Heart left ventricle (tissue), 16 donors: ENCODE data around the gene CTSE. TPM values are rescaled to one million over a fixed set of nuclear protein-coding genes. Genes with fewer than 3 reads are reported as not detected.

Source experiments
- ATAC-seq, 4 donors: fragments of 200-7000 bp; cut with Tn5 transposase; one replicate each; pipeline ENCODE4 v1.9.1; 2020 to 2022; ENCODE audit warnings: moderate library complexity in 4 of 4, mild to moderate bottlenecking in 3 of 4, moderate number of reproducible peaks in 1 of 4
- DNase-seq, 5 donors: peaks; one replicate each; pipeline ENCODE4 v3.0.0-alpha.2; 2020
- H3K27ac ChIP-seq, 12 donors: fragments of 200-600 bp; sonication (generic) in 4 of 12; one replicate each; pipeline versions ENCODE4 v1.5.0 to v1.8.0; 2016 to 2022; ENCODE audit warnings: mild to moderate bottlenecking in 2 of 12
- H3K27me3 ChIP-seq, 9 donors: fragments of 200-600 bp; sonication (generic) in 2 of 9; one replicate each; pipeline versions ENCODE4 v1.5.1 to v1.8.0; 2016 to 2022; ENCODE audit warnings: mild to moderate bottlenecking in 3 of 9
- H3K36me3 ChIP-seq, 9 donors: fragments of 200-600 bp; sonication (generic) in 2 of 9; one replicate each; pipeline versions ENCODE4 v1.5.0 to v1.8.0; 2018 to 2022; ENCODE audit warnings: mild to moderate bottlenecking in 2 of 9
- H3K4me1 ChIP-seq, 12 donors: fragments of 200-600 bp; sonication (generic) in 4 of 12; one replicate each; pipeline versions ENCODE4 v1.5.0 to v1.8.0; 2016 to 2022; ENCODE audit warnings: mild to moderate bottlenecking in 3 of 12
- H3K4me3 ChIP-seq, 12 donors: fragments of 200-600 bp; sonication (generic) in 4 of 12; one replicate each; pipeline versions ENCODE4 v1.5.0 to v1.8.0; 2017 to 2022; ENCODE audit warnings: mild to moderate bottlenecking in 9 of 12, moderate library complexity in 4 of 12
- H3K9me3 ChIP-seq, 12 donors: fragments of 200-600 bp; sonication (generic) in 4 of 12; one replicate each; pipeline versions ENCODE4 v1.5.0 to v1.8.0; 2016 to 2022; ENCODE audit warnings: mild to moderate bottlenecking in 1 of 12
- POLR2A ChIP-seq, 2 donors: fragments of 450-650 bp; IDR thresholded peaks; one replicate each; pipeline ENCODE4 v1.6.1; 2017; ENCODE audit warnings: antibody characterized with exemption in 2 of 2, mild to moderate bottlenecking in 2 of 2, moderate library complexity in 2 of 2
- WGBS, 4 donors: extraction: QIAGEN DNeasy Blood & Tissue Kit in 2 of 4; methylation state at CpG; one replicate each; pipeline versions ENCODE4 v1.1.5 to v1.1.7; 2013 to 2018; 5-methylcytosine and 5-hydroxymethylcytosine counted together
- intact Hi-C, 10 donors: fragments of 100-400 bp; cut with DNase I; formaldehyde crosslinking; loops; one replicate each; pipeline versions ENCODE4 v1.11.1 to v1.14.2; 2022
- polyA plus RNA-seq, 2 donors: library from polyadenylated mRNA; stranded (reverse); fragments of 200-250 nt; gene quantifications; one replicate each; pipeline ENCODE4 v1.2.3, GENCODE V29; 2013
- total RNA-seq, 9 donors: library from RNA; depleted of rRNA in 2 of 9; stranded (reverse); fragments of >200 nt in 2 of 9; fragmentation: NEBNext Ultra II Directional in 3 of 9; extraction: Animal tissue kit (Norgen Biotek cat#: 25700) in 3 of 9; gene quantifications; one replicate each; pipeline versions ENCODE4 v1.1.0 to v1.2.4, GENCODE V29; 2016 to 2023
- TF ChIP-seq, protein P1 (sequence below), 12 donors: fragments of 200-600 bp; sonication (generic) in 4 of 12; IDR thresholded peaks; one replicate each; pipeline versions ENCODE4 v1.5.0 to v1.8.0; 2018 to 2022; ENCODE audit warnings: antibody characterized with exemption in 12 of 12, mild to moderate bottlenecking in 5 of 12
- donor health status: ischemic (EF 13 %, LVEDD 7.1; RV severe dilation, severe dysfunction).
- donor health status: healthy with polysubstance abuse.
- donor health status: DM: no; HTN: yes; CAD: no.
- donor health status: DM: no; HTN: no; CAD: no.
- donor health status: ischemic (EF 25% LVEDD 6.9; RV normal size, moderate dysfunction).
- donor health status: ischemic (EF 25% LVEDD 5.7; RV mildly dilated, moderate dysfunction).
- donor health status: healthy.
- donor health status: DM: yes; HTN: yes; CAD: no.
- donor health status: ischemic (EF 35%, LVEDD 5.7; RV mildly dilated, moderate dysfunction).
- donor health status: nonischemic (EF 11% LVEDD 7.7; RV severe dilation, severe dysfunction).
- donor health status: DM: yes; HTN: yes; CAD: no.
- donor health status: PGD.
- donor health status: ischemic (EF 29% LVEDD 5.4; RV normal size, mild dysfunction).
- donor health status: nonischemic (EF 23%, LVEDD 6.1; RV moderate dilation, normal function).

The CTSE gene
- total and polyA plus RNA-seq, 11 donors = 2.2 TPM; not detected in 10

DNA sequence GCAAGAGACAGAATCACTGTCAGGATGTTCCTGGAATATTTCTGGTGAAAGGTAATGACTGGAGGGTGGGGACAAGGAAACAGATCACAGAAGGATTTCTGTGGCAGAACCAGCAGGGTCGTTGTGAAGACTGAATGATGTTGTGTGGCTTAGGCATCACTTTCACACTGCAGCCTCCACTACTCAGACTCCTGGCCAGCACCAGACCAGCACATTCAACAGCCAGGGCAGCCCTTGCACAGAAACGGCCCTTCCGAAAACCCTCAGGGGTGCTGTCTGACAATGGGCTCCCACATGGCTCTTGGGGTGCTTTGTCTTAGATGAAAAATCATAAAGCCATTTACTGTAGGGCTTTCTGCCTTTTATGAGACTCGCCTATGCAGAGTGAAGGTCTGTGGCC is 16.7 kb downstream of the CTSE start:
- ATAC-seq = no peak
- WGBS, 4 donors = 66 to 82% (median 74%) methylated on average over 4 of the region's 4 CpGs
- TF ChIP-seq, protein P1, sequence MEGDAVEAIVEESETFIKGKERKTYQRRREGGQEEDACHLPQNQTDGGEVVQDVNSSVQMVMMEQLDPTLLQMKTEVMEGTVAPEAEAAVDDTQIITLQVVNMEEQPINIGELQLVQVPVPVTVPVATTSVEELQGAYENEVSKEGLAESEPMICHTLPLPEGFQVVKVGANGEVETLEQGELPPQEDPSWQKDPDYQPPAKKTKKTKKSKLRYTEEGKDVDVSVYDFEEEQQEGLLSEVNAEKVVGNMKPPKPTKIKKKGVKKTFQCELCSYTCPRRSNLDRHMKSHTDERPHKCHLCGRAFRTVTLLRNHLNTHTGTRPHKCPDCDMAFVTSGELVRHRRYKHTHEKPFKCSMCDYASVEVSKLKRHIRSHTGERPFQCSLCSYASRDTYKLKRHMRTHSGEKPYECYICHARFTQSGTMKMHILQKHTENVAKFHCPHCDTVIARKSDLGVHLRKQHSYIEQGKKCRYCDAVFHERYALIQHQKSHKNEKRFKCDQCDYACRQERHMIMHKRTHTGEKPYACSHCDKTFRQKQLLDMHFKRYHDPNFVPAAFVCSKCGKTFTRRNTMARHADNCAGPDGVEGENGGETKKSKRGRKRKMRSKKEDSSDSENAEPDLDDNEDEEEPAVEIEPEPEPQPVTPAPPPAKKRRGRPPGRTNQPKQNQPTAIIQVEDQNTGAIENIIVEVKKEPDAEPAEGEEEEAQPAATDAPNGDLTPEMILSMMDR (IDR thresholded peaks at IDR 0.05) = no peak
- TF ChIP-seq POLR2A (IDR thresholded peaks at IDR 0.05) = no peak
- Histone ChIP-seq H3K27me3 (no peaks in the 10 kb centered on the region), H3K4me3 (no peak overlapping the region), H3K4me1 (peaks cover 0 to 45% (median 12%) of the 10 kb centered on the region in 12 donors), H3K27ac (no peak overlapping the region), H3K36me3 (no peaks in the 10 kb centered on the region), H3K9me3 (no peaks in the 10 kb centered on the region)
- intact Hi-C loops = loop anchor here in 1 of 10 donors (2.0 kb wide), 1 partner anchor 20 kb away; no protein-coding TSS in a partner anchor
- no peak for DNase-seq

DNA sequence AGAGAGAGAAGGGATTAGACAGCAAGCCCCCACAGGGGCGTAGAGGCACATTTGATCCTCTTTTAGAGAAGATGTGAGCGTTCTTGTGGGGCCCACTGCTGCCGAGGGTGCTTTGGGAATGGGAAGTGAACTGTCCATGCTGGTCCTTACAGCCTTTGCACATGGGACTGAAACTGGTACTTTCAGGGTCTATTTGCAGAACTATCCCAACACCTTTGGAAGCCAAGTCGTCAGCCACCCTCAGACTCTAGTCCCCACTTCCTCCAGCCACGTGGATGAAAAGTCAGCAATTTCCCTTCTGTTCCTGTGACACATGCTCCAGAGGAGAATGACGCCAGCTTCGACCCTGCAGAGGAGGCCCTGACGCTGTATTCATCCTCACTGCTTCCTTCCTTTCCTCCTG is 17.9 kb downstream of the CTSE start:
- Histone ChIP-seq H3K9me3 (no peaks in the 10 kb centered on the region), H3K4me1 (peaks cover 0 to 49% (median 13%) of the 10 kb centered on the region in 12 donors), H3K27me3 (no peaks in the 10 kb centered on the region), H3K36me3 (no peaks in the 10 kb centered on the region), H3K4me3 (no peak overlapping the region), H3K27ac (peak overlapping the region in 1 of 12 donors; percentile 33)
- 70 to 83% (median 75%) methylated on average over 8 of the region's 8 CpGs for WGBS, 4 donors
- intact Hi-C loops = loop anchor here in 1 of 10 donors (2.0 kb wide), 1 partner anchor 21 kb away; no protein-coding TSS in a partner anchor
- DNase-seq = no peak
- TF ChIP-seq, protein P1 (IDR thresholded peaks at IDR 0.05) = no peak
- TF ChIP-seq POLR2A (IDR thresholded peaks at IDR 0.05) = no peak
- peak in 1 of 4 donors; percentile 50 for ATAC-seq

DNA sequence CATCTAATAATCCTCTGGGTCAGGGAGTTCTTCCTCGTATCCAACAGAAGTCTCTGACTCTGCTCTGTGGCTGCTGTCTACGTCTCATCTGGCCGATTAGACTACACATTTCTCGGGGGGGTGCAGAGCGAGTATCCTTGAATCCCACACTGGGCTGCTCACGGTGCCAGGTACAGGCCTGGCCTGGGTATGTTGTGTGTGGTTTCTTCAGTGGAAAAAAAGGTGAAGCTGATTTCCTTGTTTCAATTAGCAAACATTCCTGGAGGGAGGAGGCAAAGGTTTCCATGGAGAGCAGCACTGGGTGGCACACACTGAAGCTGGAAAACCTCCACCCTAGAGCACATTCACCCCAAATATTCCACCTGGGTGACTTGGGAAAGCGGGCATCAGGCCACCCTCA is 18.5 kb downstream of the CTSE start:
- no peaks in the 10 kb centered on the region for H3K36me3 ChIP-seq
- no peak for DNase-seq
- H3K4me1 ChIP-seq = peaks cover 0 to 55% (median 13%) of the 10 kb centered on the region in 12 donors
- H3K9me3 ChIP-seq = no peaks in the 10 kb centered on the region
- no peak for ATAC-seq
- intact Hi-C loops = no loop called here
- WGBS, 4 donors = 70 to 79% (median 78%) methylated on average over 7 of the region's 7 CpGs
- TF ChIP-seq, protein P1 (IDR thresholded peaks at IDR 0.05) = no peak
- TF ChIP-seq POLR2A (IDR thresholded peaks at IDR 0.05) = no peak
- no peaks in the 10 kb centered on the region for H3K27me3 ChIP-seq
- H3K4me3 ChIP-seq = no peak overlapping the region
- H3K27ac ChIP-seq = peak overlapping the region in 1 of 12 donors; percentile 10

DNA sequence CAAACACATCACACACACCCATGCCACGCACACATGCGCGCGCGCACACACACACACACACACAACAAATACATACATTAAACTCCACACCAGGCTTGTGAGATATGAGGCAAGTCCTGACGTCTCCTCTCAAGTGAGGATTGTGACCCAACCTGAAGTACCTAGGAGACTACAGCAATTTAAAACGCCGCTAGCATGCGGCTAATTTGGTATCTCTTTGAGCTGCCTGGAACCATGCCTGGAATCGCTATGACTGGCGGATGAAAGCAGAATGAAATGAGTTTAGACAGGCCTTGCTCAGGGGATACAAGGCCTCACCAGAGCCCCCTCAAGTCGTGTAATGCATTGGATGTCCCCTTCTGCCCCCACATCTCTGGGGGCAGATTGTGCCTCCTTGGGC is 18.9 kb downstream of the CTSE start:
- H3K4me3 ChIP-seq = no peak overlapping the region
- no peaks in the 10 kb centered on the region for H3K27me3 ChIP-seq
- TF ChIP-seq POLR2A (IDR thresholded peaks at IDR 0.05) = no peak
- TF ChIP-seq, protein P1 (IDR thresholded peaks at IDR 0.05) = no peak
- 54 to 74% (median 71%) methylated on average over 11 to 12 of the region's 12 CpGs for WGBS, 4 donors
- no peak overlapping the region for H3K27ac ChIP-seq
- peaks cover 0 to 55% (median 13%) of the 10 kb centered on the region in 12 donors for H3K4me1 ChIP-seq
- H3K9me3 ChIP-seq = no peaks in the 10 kb centered on the region
- peak in 1 of 5 donors; percentile 58 for DNase-seq
- H3K36me3 ChIP-seq = no peaks in the 10 kb centered on the region
- intact Hi-C loops = no loop called here
- ATAC-seq = peak in 2 of 4 donors; percentile 27 to 44
